ENCODE data around the gene NCAPH2.

The NCAPH2 gene

DNA sequence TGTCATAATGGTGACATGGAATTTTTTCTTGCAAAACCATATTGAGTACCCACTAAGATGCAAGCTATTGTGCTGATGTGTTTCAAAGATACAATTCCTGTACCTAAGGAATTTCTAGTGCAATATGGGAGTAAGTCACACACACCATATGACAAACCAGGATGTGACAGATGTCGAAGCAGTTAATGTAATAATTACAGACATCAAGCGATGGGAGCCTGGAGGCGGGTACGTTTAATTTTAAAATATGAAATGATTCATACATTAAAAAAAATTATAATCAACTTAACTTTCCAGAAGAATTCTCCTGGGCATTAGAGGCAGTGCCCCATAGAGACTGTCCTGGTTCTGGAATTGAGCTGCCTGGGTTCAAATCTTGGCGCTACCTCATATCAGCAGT lies 48.7 kb downstream of the NCAPH2 start:
- Histone ChIP-seq H3K27me3 (ENCODE audit: low read depth) (no peaks in the 10 kb centered on the region), H3K36me3 (replicated peaks) (no peaks in the 10 kb centered on the region), H3K9me3 (no peaks in the 10 kb centered on the region), H3K4me1 (peaks cover 9% of the 10 kb centered on the region), H3K4me3 (no peak overlapping the region)
- in situ Hi-C loops (cut with MboI; ENCODE audit: low sequenced_read_pairs): no loop called here
- DNase-seq (ENCODE audit: low spot score in 2 of 2): no peak

GRCh38 chr22:50560034-50560433 lies 52.0 kb downstream of the NCAPH2 start:
- Histone ChIP-seq H3K4me1 (peaks cover 15% of the 10 kb centered on the region), H3K9me3 (no peaks in the 10 kb centered on the region), H3K4me3 (no peak overlapping the region), H3K36me3 (replicated peaks) (no peaks in the 10 kb centered on the region), H3K27me3 (ENCODE audit: low read depth) (no peaks in the 10 kb centered on the region)
- no peak for DNase-seq (ENCODE audit: low spot score in 2 of 2)
- in situ Hi-C loops (cut with MboI; ENCODE audit: low sequenced_read_pairs): no loop called here

DNA sequence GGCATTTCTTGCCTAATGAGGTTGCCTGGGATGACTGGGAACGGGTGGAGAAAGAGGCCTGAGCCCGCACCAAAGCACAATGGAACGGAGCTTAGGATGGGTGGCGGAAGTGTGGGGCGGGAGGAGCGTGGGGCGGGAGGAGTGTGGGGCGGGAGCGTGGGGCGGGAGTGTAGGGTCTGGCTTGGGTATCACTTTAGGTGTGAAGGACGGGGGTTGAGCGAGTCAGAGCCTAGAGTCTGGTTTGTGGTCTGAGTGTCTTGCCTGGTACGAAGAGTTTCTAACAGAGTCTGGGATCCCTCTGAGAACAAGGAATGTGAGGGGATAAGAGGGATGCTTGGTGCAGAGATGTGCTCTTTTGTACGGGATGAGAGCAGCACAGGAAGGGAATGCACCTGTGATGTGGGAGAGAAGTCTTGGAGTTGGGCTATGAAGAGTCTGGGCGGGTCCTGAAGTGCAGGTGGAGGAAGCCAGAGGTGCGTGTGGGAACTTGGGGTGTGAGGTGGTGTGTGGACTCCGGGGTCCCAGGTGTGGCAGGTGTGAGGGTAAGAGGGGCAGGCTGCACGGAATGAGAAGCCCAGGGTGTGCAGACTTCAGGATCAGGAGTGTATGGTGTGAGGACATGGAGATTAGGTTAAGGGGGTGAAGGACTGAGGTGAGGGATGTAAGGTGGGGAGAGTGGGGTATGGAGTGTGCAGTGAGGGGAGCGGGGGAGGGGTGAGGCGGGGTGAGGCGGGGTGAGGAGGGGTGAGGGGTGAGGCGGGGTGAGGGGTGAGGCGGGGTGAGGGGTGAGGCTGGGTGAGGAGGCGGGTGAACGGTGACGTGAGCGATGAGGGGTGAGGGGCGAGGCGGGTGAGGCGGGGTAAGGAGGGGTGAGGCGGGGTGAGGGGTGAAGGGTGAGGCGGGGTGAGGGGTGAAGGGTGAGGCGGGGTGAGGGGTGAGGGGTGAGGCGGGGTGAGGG lies 53.7 kb downstream of the NCAPH2 start:
- in situ Hi-C loops (cut with MboI; ENCODE audit: low sequenced_read_pairs): no loop called here
- no peaks in the 10 kb centered on the region for H3K36me3 ChIP-seq (replicated peaks)
- no peak overlapping the region for H3K4me3 ChIP-seq
- H3K4me1 ChIP-seq: 0 out of 2 replicates have a peak, but pooled peaks cover 6% of the 10 kb centered on the region
- no peaks in the 10 kb centered on the region for H3K9me3 ChIP-seq
- no peaks in the 10 kb centered on the region for H3K27me3 ChIP-seq (ENCODE audit: low read depth)
- DNase-seq (ENCODE audit: low spot score in 2 of 2): no peak

GRCh38 chr22:50562523-50563412 lies 54.7 kb downstream of the NCAPH2 start, which contains the start of gene SYCE3:
Gene SYCE3, minus strand, starts transcription at chr22:50562919. Its CDS starts 6,514 bp downstream, at chr22:50556405.
- H3K4me3 ChIP-seq: peak within 1 kb of the TSS; percentile 57
- peak; percentile 91 to 99 for DNase-seq (ENCODE audit: low spot score in 2 of 2)
- 0 out of 2 replicates have a peak, but pooled peaks cover 6% of the 10 kb centered on the region for H3K4me1 ChIP-seq
- no peaks in the 10 kb centered on the region for H3K9me3 ChIP-seq
- H3K36me3 ChIP-seq (replicated peaks): no peaks in the 10 kb centered on the region
- in situ Hi-C loops (cut with MboI; ENCODE audit: low sequenced_read_pairs): no loop called here
- no peaks in the 10 kb centered on the region for H3K27me3 ChIP-seq (ENCODE audit: low read depth)

- no peak for DNase-seq (ENCODE audit: low spot score in 2 of 2)
- Histone ChIP-seq H3K4me3 (peak overlapping the region; percentile 57), H3K9me3 (no peaks in the 10 kb centered on the region), H3K36me3 (replicated peaks) (peaks cover 2% of the 10 kb centered on the region; the same call in 1 of the 2 replicates), H3K27me3 (ENCODE audit: low read depth) (no peaks in the 10 kb centered on the region), H3K4me1 (0 out of 2 replicates have a peak, but pooled peaks cover 6% of the 10 kb centered on the region)
- in situ Hi-C loops (cut with MboI; ENCODE audit: low sequenced_read_pairs): no loop called here
These were observed 55.6 kb downstream of the NCAPH2 start for GRCh38 chr22:50563413-50564160.

DNA sequence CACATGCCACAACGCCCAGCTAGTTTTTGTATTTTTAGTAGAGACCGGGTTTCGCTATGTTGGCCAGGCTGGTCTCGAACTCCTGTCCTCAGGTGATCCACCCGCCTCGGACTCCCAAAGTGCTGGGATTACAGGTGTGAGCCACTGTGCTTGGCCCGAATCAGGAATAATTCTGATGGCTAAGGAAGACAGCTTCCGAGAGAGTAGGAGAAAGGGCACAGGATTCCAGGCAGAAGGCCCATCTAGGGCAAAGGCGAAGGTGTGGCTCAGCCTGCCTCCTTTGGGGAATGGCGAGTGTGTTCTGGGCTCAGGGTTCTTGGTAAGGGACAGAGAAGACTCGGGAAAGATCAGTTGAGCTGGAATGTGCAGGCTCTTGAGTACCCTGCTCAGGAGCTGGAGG lies 56.3 kb downstream of the NCAPH2 start:
- H3K27me3 ChIP-seq (ENCODE audit: low read depth): no peaks in the 10 kb centered on the region
- no peaks in the 10 kb centered on the region for H3K9me3 ChIP-seq
- in situ Hi-C loops (cut with MboI; ENCODE audit: low sequenced_read_pairs): no loop called here
- no peak overlapping the region for H3K4me3 ChIP-seq
- H3K36me3 ChIP-seq (replicated peaks): peaks cover 9% of the 10 kb centered on the region
- DNase-seq (ENCODE audit: low spot score in 2 of 2): no peak
- 0 out of 2 replicates have a peak, but pooled peaks cover 6% of the 10 kb centered on the region for H3K4me1 ChIP-seq

DNA sequence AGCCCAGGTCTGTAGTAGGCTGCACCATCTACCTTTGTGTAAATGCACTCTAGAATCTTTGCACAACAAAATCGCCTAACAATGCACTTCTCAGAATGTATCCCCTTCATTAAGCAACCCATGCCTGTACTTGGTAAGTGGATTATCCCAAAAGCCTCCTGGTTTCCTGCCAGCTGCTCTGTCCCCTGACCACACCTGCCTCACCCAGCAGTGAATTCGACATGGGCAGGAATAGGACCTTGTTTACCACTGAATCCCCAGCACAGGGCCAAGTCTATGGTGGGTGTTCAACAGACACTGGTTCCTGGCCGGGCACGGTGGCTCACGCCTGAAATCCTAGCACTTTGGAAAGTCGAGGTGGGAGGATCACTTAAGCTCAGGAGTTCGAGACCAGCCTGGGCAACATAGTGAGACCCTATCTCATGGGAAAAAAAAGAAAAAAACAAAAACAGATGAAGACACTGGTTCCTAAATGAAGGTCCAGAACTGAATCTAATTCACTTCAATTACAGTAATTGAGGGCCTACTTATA lies 59.8 kb downstream of the NCAPH2 start:
- Histone ChIP-seq H3K4me1 (0 out of 2 replicates have a peak, but pooled peaks cover 6% of the 10 kb centered on the region), H3K36me3 (replicated peaks) (peaks cover 44% of the 10 kb centered on the region), H3K4me3 (no peak overlapping the region), H3K27me3 (ENCODE audit: low read depth) (no peaks in the 10 kb centered on the region), H3K9me3 (no peaks in the 10 kb centered on the region)
- in situ Hi-C loops (cut with MboI; ENCODE audit: low sequenced_read_pairs): no loop called here
- no peak for DNase-seq (ENCODE audit: low spot score in 2 of 2)

GRCh38 chr22:50568626-50569025 lies 60.6 kb downstream of the NCAPH2 start:
- Histone ChIP-seq H3K27me3 (ENCODE audit: low read depth) (no peaks in the 10 kb centered on the region), H3K4me3 (no peak overlapping the region), H3K36me3 (replicated peaks) (peaks cover 53% of the 10 kb centered on the region), H3K4me1 (no peaks in the 10 kb centered on the region), H3K9me3 (no peaks in the 10 kb centered on the region)
- no peak for DNase-seq (ENCODE audit: low spot score in 2 of 2)
- in situ Hi-C loops (cut with MboI; ENCODE audit: low sequenced_read_pairs): no loop called here

- Histone ChIP-seq H3K27me3 (ENCODE audit: low read depth) (no peaks in the 10 kb centered on the region), H3K36me3 (replicated peaks) (peaks cover 57% of the 10 kb centered on the region), H3K4me1 (no peaks in the 10 kb centered on the region), H3K4me3 (no peak overlapping the region), H3K9me3 (no peaks in the 10 kb centered on the region)
- in situ Hi-C loops (cut with MboI; ENCODE audit: low sequenced_read_pairs): no loop called here
- DNase-seq (ENCODE audit: low spot score in 2 of 2): no peak
These were observed 61.0 kb downstream of the NCAPH2 start for GRCh38 chr22:50569041-50569459.

- Histone ChIP-seq H3K4me3 (no peak overlapping the region), H3K9me3 (no peaks in the 10 kb centered on the region), H3K36me3 (replicated peaks) (peaks cover 63% of the 10 kb centered on the region), H3K4me1 (no peaks in the 10 kb centered on the region), H3K27me3 (ENCODE audit: low read depth) (no peaks in the 10 kb centered on the region)
- no peak for DNase-seq (ENCODE audit: low spot score in 2 of 2)
- in situ Hi-C loops (cut with MboI; ENCODE audit: low sequenced_read_pairs): no loop called here
These were observed 62.0 kb downstream of the NCAPH2 start for GRCh38 chr22:50569896-50570535.

- H3K36me3 ChIP-seq (replicated peaks): peaks cover 68% of the 10 kb centered on the region
- H3K9me3 ChIP-seq: no peaks in the 10 kb centered on the region
- H3K4me1 ChIP-seq: no peaks in the 10 kb centered on the region
- DNase-seq (ENCODE audit: low spot score in 2 of 2): no peak
- no peaks in the 10 kb centered on the region for H3K27me3 ChIP-seq (ENCODE audit: low read depth)
- H3K4me3 ChIP-seq: no peak overlapping the region
- in situ Hi-C loops (cut with MboI; ENCODE audit: low sequenced_read_pairs): no loop called here
These were observed 62.8 kb downstream of the NCAPH2 start for GRCh38 chr22:50570861-50571260.

DNA sequence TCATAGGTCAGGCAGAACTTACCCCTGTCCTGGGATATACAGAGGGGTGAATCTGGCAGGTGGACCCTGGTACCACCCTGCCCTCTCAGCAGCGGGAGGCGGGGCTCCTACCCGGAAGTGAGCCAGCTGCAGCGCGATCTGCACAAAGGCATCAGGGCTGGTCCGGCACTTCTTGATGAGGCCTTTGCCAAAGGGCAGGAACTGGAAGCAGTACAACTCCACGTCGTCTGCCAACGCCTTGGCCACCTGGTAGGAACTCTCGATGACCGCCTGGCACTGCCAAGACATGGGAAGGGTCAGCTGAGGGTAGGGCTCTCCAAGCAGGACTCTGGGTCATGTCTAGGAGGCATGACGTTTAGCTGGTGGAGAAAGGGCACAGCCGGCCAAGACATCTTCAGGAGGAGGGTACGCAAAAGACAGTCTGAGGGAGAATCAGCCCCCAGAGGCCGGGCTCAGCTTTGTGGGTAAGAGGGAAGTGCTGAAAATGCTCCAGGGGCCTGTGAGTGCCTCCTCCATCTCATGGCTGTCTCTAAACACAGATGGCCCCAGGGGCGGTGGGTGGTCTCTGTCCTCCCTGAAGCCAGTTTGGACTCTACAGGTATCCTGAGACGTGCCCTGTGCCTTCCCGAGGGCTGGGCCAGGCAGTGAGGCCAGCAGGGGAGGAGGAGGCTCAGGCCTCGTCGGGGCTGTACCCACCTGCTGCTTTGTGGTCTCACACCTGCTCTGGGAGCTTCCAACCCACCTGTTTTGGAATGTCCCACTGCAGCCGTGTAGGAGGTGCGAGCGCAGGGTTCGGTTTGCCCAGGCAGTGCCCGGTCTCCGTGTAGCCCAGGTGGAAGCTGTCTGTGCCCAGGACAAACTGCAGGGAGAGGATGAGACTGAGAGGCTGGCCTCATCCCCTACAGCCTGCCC lies 63.5 kb downstream of the NCAPH2 start:
- no peak for DNase-seq (ENCODE audit: low spot score in 2 of 2)
- in situ Hi-C loops (cut with MboI; ENCODE audit: low sequenced_read_pairs): no loop called here
- Histone ChIP-seq H3K36me3 (replicated peaks) (peaks cover 75% of the 10 kb centered on the region), H3K9me3 (no peaks in the 10 kb centered on the region), H3K4me3 (no peak overlapping the region), H3K27me3 (ENCODE audit: low read depth) (no peaks in the 10 kb centered on the region), H3K4me1 (no peaks in the 10 kb centered on the region)

Data from HAP-1 (cell line).